ENCODE data around the gene CBX3.
"Not testable (repeated sequence)": the region's sequence is repeated elsewhere in the genome, so short reads cannot be mapped to it uniquely, and the experiment has no call there.

The CBX3 gene

DNA sequence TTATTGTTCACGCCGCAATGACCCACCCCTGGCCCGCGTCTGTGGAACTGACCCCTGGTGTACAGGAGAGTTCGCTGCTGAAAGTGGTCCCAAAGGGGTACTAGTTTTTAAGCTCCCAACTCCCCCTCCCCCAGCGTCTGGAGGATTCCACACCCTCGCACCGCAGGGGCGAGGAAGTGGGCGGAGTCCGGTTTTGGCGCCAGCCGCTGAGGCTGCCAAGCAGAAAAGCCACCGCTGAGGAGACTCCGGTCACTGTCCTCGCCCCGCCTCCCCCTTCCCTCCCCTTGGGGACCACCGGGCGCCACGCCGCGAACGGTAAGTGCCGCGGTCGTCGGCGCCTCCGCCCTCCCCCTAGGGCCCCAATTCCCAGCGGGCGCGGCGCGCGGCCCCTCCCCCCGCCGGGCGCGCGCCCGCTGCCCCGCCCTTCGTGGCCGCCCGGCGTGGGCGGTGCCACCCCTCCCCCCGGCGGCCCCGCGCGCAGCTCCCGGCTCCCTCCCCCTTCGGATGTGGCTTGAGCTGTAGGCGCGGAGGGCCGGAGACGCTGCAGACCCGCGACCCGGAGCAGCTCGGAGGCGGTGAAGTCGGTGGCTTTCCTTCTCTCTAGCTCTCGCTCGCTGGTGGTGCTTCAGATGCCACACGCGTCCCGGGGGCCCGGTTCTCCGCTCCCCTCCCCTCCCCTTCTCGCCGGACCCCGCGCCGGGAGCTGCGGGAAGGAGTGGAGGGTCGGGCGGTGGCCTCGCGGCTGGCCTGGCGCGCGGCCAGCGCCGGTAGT is at the start of gene CBX3:
Gene CBX3 (plus strand): TSS at position 499 of the 772 bp plus-strand sequence. CDS start 1,254 bp downstream, outside the sequence.
- Mint-ChIP-seq H3K4me1 (peaks cover 28 to 58% of the 10 kb centered on the region in 2 donors), H3K27me3 (peaks cover 0 to 8% of the 10 kb centered on the region in 2 donors), H3K36me3 (peaks cover 40 to 56% of the 10 kb centered on the region in 2 donors), H3K27ac (peak within 1 kb of the TSS; percentile 100), H3K9me3 (no peaks in the 10 kb centered on the region), H3K4me3 (peak within 1 kb of the TSS; percentile 94 to 99)
- peak; percentile 56 to 61 for ATAC-seq (replicated peaks)
- peak; percentile 92 for DNase-seq

DNA sequence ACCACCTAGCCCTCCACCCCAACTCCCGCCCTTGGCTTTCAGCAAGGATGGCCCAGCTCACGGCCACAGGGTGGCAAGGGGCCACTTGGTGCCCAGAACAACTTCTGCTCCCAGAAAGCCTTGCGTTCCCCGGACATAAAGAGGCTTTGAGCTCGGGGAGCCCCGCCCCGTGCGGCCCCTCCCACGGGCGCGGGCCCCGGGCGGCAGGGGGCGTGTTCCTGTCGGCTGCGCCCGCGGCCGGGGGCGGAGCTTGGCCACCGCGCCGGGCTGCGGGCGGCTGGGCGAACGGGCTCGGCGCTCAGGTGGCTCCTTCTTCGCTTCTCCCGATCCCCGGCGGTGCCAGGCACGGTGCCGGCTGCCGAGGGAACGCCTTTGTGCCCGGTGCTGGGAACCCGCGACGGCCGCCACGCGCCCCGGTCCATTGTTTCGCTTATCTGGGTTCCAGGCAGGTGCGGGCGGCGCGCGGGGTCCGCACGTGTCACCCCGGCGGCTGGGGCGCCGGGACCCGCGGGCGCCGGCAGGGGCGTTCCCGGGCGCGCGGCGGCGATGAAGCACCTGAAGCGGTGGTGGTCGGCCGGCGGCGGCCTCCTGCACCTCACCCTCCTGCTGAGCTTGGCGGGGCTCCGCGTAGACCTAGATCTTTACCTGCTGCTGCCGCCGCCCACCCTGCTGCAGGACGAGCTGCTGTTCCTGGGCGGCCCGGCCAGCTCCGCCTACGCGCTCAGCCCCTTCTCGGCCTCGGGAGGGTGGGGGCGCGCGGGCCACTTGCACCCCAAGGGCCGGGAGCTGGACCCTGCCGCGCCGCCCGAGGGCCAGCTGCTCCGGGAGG is 49.4 kb upstream of the CBX3 start, which contains the start of gene NFE2L3:
Gene NFE2L3 (plus strand): TSS at position 246 of the 829 bp plus-strand sequence. CDS start 301 bp downstream, at position 547.
- H3K36me3 Mint-ChIP-seq: no peaks in the 10 kb centered on the region
- ATAC-seq (replicated peaks) (peak; percentile 74 to 80), DNase-seq (peak; percentile 75)
- peaks cover 0 to 5% of the 10 kb centered on the region in 2 donors for H3K27me3 Mint-ChIP-seq
- H3K4me1 Mint-ChIP-seq: peaks cover 41 to 52% of the 10 kb centered on the region in 2 donors
- peak within 1 kb of the TSS; percentile 93 for H3K27ac Mint-ChIP-seq
- H3K4me3 Mint-ChIP-seq: peak within 1 kb of the TSS; percentile 93 to 96
- no peaks in the 10 kb centered on the region for H3K9me3 Mint-ChIP-seq

DNA sequence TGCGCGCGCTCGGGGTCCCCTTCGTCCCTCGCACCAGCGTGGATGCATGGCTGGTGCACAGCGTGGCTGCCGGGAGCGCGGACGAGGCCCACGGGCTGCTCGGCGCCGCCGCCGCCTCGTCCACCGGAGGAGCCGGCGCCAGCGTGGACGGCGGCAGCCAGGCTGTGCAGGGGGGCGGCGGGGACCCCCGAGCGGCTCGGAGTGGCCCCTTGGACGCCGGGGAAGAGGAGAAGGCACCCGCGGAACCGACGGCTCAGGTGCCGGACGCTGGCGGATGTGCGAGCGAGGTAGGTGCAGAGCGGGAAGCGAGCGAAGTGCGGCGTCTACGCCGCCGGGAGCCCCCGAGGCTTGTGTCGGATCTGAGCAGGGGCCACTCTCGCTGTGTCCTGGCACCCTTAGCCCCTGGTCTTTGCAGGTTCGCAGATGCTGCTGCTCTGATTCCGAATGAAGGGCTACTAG is 48.7 kb upstream of the CBX3 start:
- Mint-ChIP-seq H3K4me3 (peak overlapping the region; percentile 89 to 93), H3K4me1 (peaks cover 41 to 56% of the 10 kb centered on the region in 2 donors), H3K27ac (peak overlapping the region; percentile 53)
- not testable (repeated sequence) for H3K27me3 Mint-ChIP-seq, H3K36me3 Mint-ChIP-seq, H3K9me3 Mint-ChIP-seq
- peak; percentile 23 to 31 for ATAC-seq (replicated peaks)
- peak; percentile 15 for DNase-seq

DNA sequence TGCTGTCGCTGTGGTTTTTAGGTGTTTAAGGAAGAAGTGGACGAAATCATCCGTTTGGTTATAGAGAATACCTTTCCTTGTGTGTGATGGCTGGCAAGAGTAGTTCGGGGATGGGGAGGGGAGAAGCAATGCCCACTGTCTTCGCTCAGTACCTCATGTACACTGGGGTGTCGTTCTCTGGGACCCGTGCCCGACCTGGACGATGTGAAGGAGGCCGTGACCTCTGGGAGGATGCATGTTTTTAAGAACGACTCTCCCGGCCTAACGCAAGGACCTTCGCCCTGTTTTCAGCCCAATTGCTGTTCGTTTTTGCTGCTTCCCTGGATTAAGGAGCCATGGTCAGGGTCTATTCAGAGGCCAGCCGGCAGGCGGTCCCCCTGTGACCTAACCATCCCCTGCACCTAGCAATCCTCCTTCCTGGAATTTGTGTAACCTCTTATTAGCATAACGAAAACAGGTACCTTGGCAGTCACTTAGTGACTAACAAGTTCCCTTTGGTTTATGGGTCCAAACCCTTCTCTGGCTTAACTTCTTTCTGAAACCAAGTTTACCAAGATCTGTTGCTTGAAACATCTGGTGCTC is 48.2 kb upstream of the CBX3 start:
- peak overlapping the region; percentile 89 to 93 for H3K4me3 Mint-ChIP-seq
- H3K27me3 Mint-ChIP-seq: peaks cover 0 to 5% of the 10 kb centered on the region in 2 donors
- no peaks in the 10 kb centered on the region for H3K36me3 Mint-ChIP-seq
- H3K4me1 Mint-ChIP-seq: peaks cover 44 to 62% of the 10 kb centered on the region in 2 donors
- DNase-seq (peak; percentile 8), ATAC-seq (replicated peaks) (peak in 1 of 2 donors; percentile 13)
- no peaks in the 10 kb centered on the region for H3K9me3 Mint-ChIP-seq
- H3K27ac Mint-ChIP-seq: peak overlapping the region; percentile 53

DNA sequence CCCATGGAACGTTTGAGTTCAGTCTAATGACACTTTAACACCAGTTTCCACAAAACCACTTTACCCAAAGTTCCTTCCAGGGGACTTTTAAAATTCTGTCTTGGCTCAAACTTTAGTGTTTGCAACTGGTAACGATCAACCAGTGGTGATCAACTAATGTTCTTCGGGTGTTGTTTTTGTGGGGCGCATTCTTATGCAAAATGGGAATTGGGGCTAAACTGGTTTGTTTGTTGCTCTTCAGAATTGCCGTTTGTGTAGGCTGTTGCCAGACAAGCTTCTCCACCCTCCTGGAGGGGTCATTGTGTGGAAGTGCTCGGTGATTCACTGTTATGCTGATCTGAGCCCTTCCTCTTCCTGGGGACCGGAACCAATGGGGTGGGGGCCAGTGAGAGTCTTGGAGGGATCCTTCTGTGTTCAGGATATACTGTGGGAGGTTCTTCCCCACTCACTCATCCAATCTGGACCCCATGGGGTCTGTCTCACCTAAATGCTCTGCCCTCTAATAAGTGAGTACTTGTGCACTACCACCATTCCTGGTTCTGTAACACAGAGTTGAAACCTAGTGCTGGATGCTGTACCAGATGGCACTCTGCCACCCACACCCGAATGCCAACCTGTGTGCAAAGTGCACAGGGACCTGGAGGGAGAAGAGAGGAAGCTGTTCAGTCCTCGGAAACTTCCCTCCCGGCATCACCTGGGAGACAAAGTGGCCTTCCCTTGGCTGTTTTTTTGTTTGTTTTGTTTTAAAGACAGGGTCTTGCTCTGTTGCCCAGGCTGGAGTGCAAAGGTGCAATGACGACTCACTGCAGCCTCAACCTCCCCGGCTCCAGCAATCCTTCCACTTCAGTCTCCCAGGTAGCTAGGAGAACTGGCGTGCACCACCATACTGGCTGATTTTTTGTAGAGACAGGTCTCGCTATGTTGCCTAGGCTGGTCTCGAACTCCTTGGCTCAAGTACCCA is 47.4 kb upstream of the CBX3 start:
- ATAC-seq (replicated peaks) (no peak), DNase-seq (no peak)
- Mint-ChIP-seq H3K27ac (peak overlapping the region; percentile 71), H3K4me3 (peak overlapping the region; percentile 35 to 89), H3K9me3 (no peaks in the 10 kb centered on the region), H3K36me3 (no peaks in the 10 kb centered on the region), H3K27me3 (peaks cover 0 to 5% of the 10 kb centered on the region in 2 donors), H3K4me1 (peaks cover 51 to 69% of the 10 kb centered on the region in 2 donors)

DNA sequence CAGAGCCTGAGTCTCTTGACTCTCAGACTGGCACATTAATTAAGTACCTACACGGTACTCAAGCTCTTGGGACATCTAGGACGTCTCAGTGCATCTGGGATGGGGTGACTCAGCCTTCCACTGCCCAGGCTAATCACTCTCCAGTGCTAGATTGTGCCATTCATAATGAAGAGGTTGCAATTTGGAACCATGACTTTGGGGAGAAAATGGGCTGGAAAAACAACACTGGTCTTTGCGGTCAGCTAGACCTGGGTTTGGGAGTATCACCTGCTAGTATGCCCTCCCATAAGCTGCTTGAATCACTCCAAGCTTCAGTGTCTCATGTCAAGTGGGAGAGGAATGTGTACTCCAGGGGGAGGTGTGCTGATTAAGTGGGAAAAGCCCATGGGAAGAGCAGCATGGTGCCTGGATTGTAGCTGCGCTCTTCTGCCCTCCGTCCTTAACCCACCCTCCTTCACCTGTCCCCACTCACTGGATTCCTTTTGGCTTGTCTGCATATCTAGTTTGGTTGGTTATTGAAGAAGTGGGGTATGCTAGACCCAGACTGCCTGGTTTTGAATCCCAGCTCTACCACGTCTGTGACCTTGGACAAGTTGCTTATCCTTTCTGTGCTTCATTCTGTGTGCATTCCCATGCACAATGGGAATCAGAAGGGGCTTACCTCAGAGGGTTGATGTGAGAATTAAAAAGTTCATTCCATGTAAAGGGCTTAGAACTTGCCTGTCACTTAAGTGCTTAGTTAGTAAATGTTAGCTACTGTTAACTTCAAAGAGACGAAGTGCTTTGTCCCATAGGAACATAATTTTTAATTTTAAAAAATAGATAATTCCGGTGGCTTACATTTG is 45.8 kb upstream of the CBX3 start:
- H3K27ac Mint-ChIP-seq: peak overlapping the region; percentile 42
- no peak overlapping the region for H3K4me3 Mint-ChIP-seq
- ATAC-seq (replicated peaks) (no peak), DNase-seq (no peak)
- H3K27me3 Mint-ChIP-seq: peaks cover 0 to 3% of the 10 kb centered on the region in 2 donors
- H3K36me3 Mint-ChIP-seq: no peaks in the 10 kb centered on the region
- no peaks in the 10 kb centered on the region for H3K9me3 Mint-ChIP-seq
- H3K4me1 Mint-ChIP-seq: peaks cover 55 to 73% of the 10 kb centered on the region in 2 donors

DNA sequence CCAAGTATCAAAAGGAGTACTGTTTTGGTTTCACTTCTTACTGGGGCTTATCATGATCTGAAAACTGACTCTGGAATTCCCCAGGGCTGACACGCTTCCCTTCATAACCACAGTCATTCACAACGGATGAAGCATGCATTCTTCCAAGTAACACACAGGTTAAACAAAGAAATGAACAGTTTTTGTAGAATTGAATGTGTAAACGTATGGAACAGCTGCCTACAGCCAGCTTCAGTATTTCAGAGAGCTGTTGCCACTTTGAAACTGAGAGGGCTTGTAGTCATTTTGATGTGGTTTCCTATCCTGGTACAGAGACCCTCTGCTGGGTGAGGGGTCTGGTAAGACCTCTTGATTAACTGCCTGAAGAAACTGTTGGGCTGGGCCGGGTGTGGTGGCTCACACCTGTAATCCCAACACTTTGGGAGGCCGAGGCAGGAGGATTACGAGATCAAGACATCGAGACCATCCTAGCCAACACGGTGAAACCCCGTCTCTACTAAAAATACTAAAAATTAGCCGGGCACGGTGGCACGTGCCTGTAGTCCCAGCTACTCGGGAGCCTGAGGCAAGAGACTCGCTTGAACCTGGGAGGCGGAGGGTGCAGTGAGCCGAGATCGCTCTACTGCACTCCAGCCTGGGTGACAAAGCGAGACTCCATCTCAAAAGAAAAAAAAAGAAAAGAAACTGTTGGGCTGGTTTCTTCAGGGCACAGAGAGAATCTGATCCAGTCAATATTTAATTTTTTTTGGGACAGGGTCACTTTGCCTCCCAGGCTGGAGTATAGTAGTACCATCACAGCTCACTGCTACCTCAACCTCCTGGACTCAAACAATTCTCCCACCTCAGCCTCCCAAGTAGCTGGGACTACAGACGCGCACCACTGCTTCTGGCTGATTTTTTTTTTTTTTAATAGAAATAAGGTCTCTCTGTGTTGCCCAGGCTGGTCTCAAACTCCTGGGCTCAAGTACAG is 44.8 kb upstream of the CBX3 start:
- H3K27me3 Mint-ChIP-seq: no peaks in the 10 kb centered on the region
- no peaks in the 10 kb centered on the region for H3K36me3 Mint-ChIP-seq
- peak; percentile 54 for DNase-seq
- peaks cover 46 to 64% of the 10 kb centered on the region in 2 donors for H3K4me1 Mint-ChIP-seq
- ATAC-seq (replicated peaks): peak; percentile 67 to 75
- H3K27ac Mint-ChIP-seq: peak overlapping the region; percentile 91
- H3K4me3 Mint-ChIP-seq: peak overlapping the region; percentile 66
- H3K9me3 Mint-ChIP-seq: no peaks in the 10 kb centered on the region

- no peak overlapping the region for H3K4me3 Mint-ChIP-seq
- DNase-seq (no peak), ATAC-seq (replicated peaks) (no peak)
- no peaks in the 10 kb centered on the region for H3K9me3 Mint-ChIP-seq
- H3K4me1 Mint-ChIP-seq: peaks cover 45 to 61% of the 10 kb centered on the region in 2 donors
- H3K27ac Mint-ChIP-seq: no peak overlapping the region
- no peaks in the 10 kb centered on the region for H3K27me3 Mint-ChIP-seq
- H3K36me3 Mint-ChIP-seq: no peaks in the 10 kb centered on the region
Observed at GRCh38 chr7:26157520-26158105, 43.9 kb upstream of the CBX3 start.

GRCh38 chr7:26159243-26159642 is 42.3 kb upstream of the CBX3 start:
- Mint-ChIP-seq H3K4me3 (no peak overlapping the region), H3K27ac (peak overlapping the region; percentile 33), H3K4me1 (peaks cover 32 to 46% of the 10 kb centered on the region in 2 donors), H3K9me3 (peaks cover 0 to 2% of the 10 kb centered on the region in 2 donors), H3K27me3 (no peaks in the 10 kb centered on the region), H3K36me3 (no peaks in the 10 kb centered on the region)
- ATAC-seq (replicated peaks) (no peak), DNase-seq (no peak)

DNA sequence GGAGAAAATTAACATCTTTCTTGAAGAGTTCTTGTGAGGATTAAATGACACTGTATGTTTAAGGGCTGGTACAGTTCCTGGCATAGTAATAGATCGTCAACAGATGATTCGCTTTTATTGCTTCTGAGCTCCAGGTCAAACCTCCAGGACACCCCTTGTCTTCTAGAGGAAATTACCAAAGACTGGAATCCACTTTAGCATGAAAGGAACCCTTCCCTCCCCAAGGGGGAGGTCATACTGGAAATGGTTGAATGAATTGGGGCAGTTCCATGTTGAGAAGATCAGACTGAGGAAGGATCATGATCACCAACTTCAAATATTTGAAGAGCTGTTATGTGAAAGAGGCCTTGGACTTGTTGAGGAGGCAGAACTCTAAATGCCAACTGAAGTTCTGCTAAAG is 40.6 kb upstream of the CBX3 start:
- no peak for DNase-seq

DNA sequence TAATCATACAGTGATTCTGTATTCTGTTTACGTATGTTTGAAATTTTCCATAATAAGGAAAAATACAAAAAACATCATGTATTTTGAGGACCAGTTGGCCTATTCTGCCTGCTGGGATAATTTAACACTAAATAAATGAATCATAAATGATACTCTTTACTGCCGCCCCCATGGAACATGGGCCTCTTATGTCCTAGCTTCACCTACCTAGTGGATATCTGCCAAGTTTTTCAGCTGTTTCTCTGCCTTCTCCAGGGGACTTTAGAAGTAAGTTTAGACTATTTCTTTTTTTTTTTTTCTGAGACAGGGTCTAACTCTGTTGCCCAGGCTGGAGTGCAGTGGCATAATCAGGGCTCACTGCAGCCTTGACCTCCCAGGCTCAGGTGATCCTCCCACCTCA is 39.1 kb upstream of the CBX3 start:
- DNase-seq (no peak), ATAC-seq (replicated peaks) (no peak)
- Mint-ChIP-seq H3K4me3 (no peak overlapping the region), H3K9me3 (peaks cover 0 to 3% of the 10 kb centered on the region in 2 donors), H3K27ac (no peak overlapping the region), H3K4me1 (peaks cover 24 to 31% of the 10 kb centered on the region in 2 donors), H3K27me3 (no peaks in the 10 kb centered on the region), H3K36me3 (peaks cover 0 to 8% of the 10 kb centered on the region in 2 donors)

More for the DNA sequence above, 40.6 kb upstream of the CBX3 start:
- no peaks in the 10 kb centered on the region for H3K36me3 Mint-ChIP-seq
- peak overlapping the region; percentile 31 for H3K27ac Mint-ChIP-seq
- no peaks in the 10 kb centered on the region for H3K27me3 Mint-ChIP-seq
- ATAC-seq (replicated peaks): no peak
- H3K9me3 Mint-ChIP-seq: peaks cover 0 to 3% of the 10 kb centered on the region in 2 donors
- peaks cover 22 to 33% of the 10 kb centered on the region in 2 donors for H3K4me1 Mint-ChIP-seq
- no peak overlapping the region for H3K4me3 Mint-ChIP-seq

Data from stimulated activated naive B cell treated with anti-CD40 and anti-IgM and Interleukin-4, amounts not matched to agents 10 μg/mL and 1 μg/mL and 100 μg/mL, for 72 hours (primary cell).